CD4-positive, alpha-beta T cell (primary cell): ENCODE data around the gene KLHL33. TPM values are rescaled to one million over a fixed set of nuclear protein-coding genes. Genes with fewer than 3 reads are reported as not detected.

Source experiments
- ATAC-seq: fragments of 200-7000 bp; cut with Tn5 transposase; one replicate; pipeline ENCODE4 v1.10.0; 2022; ENCODE audit warnings: mild to moderate bottlenecking; ENCODE audit not compliant: poor library complexity
- CTCF ChIA-PET: fragments of 350-600 bp; sonication (Branson Sonifier 250); formaldehyde crosslinking; loops from one replicate; lab custom pipeline; 2021; ENCODE audit warnings: antibody characterized with exemption, inconsistent platforms; lab: Charles Lee
- POLR2A ChIA-PET: fragments of 350-600 bp; sonication (Branson Sonifier 250); formaldehyde crosslinking; loops from one replicate; lab custom pipeline; 2021; ENCODE audit warnings: antibody characterized with exemption, inconsistent platforms; lab: Charles Lee
- DNase-seq, 14 experiments: peaks; one replicate each; pipeline ENCODE4 v3.0.0-alpha.2; 2013 to 2020; ENCODE audit warnings: mixed read lengths in 2 of 14
- H3K27ac ChIP-seq, 2 donors: one replicate each; pipeline versions ENCODE4 v1.5.1 to v1.7.0; 2013; ENCODE audit warnings: low read length in 2 of 2, low read depth in 1 of 2, mild to moderate bottlenecking in 1 of 2
- H3K27me3 ChIP-seq, 2 experiments: 1 replicate in 1 of 2; 2 replicates in 1 of 2; pipeline versions ENCODE4 v1.6.1 to v1.7.0; 2013; ENCODE audit warnings: low read length in 2 of 2, control low read depth in 1 of 2, mild to moderate bottlenecking in 1 of 2, moderate library complexity in 1 of 2; ENCODE audit not compliant: insufficient read depth in 2 of 2, control insufficient read depth in 1 of 2
- H3K36me3 ChIP-seq: one replicate; pipeline ENCODE4 v1.6.1; 2013; ENCODE audit warnings: low read length, control low read depth; ENCODE audit not compliant: insufficient read depth
- H3K4me1 ChIP-seq: one replicate; pipeline ENCODE4 v1.6.1; 2013; ENCODE audit warnings: low read length, control low read depth; ENCODE audit not compliant: insufficient read depth
- H3K4me3 ChIP-seq: one replicate; pipeline ENCODE4 v1.5.1; 2013; ENCODE audit warnings: mild to moderate bottlenecking, low read length, moderate library complexity
- H3K9me3 ChIP-seq, 2 experiments: 1 replicate in 1 of 2; 2 replicates in 1 of 2; pipeline versions ENCODE4 v1.6.1 to v1.7.0; 2013; ENCODE audit warnings: low read length in 2 of 2, mild to moderate bottlenecking in 2 of 2, control low read depth in 1 of 2, moderate library complexity in 1 of 2; ENCODE audit not compliant: control insufficient read depth in 1 of 2, insufficient read depth in 1 of 2
- H3K27ac Mint-ChIP-seq: one replicate; pipeline ENCODE4 v1.8.0; 2020; ENCODE audit warnings: mixed read lengths
- H3K27me3 Mint-ChIP-seq: one replicate; pipeline ENCODE4 v1.8.0; 2021; ENCODE audit warnings: mixed read lengths
- H3K36me3 Mint-ChIP-seq: one replicate; pipeline ENCODE4 v1.8.0; 2021; ENCODE audit warnings: low read depth, mixed read lengths
- H3K4me1 Mint-ChIP-seq: one replicate; pipeline ENCODE4 v1.8.0; 2021; ENCODE audit warnings: low read depth, mixed read lengths
- H3K4me3 Mint-ChIP-seq: one replicate; pipeline ENCODE4 v1.8.0; 2020; ENCODE audit warnings: mild to moderate bottlenecking, mixed read lengths
- H3K9me3 Mint-ChIP-seq: one replicate; pipeline ENCODE4 v1.8.0; 2020; ENCODE audit warnings: mixed read lengths
- CTCF ChIP-seq: fragments of 200-600 bp; IDR thresholded peaks from one replicate; pipeline ENCODE4 v1.8.0; 2022; ENCODE audit warnings: antibody characterized with exemption, mild to moderate bottlenecking
- intact Hi-C, 2 experiments: fragments of 100-400 bp; cut with DNase I in 1 of 2; cut with micrococcal nuclease in 1 of 2; formaldehyde crosslinking; loops; one replicate each; pipeline versions ENCODE4 v1.15.1 to v1.9.0; 2023 to 2025; cut with DNase I, micrococcal nuclease
- total RNA-seq, 174 experiments: library from RNA in 2 of 174; stranded (reverse) in 2 of 174; gene quantifications; one replicate each; pipeline ENCODE4 v1.2.3 and lab custom pipeline; 2021 to 2026

The KLHL33 gene
- total RNA-seq, 2 experiments from 2014 or later: 0.19 to 0.31 TPM

- no peak for ATAC-seq
- no peak overlapping the region for H3K27ac Mint-ChIP-seq
- no peak for DNase-seq
- no peak overlapping the region for H3K4me3 Mint-ChIP-seq
- H3K4me3 ChIP-seq: no peak overlapping the region
- POLR2A ChIA-PET: no interaction called here
- H3K4me1 Mint-ChIP-seq: no peaks in the 10 kb centered on the region
- H3K27me3 Mint-ChIP-seq: no peaks in the 10 kb centered on the region
- H3K9me3 Mint-ChIP-seq: no peaks in the 10 kb centered on the region
- no peaks in the 10 kb centered on the region for H3K27me3 ChIP-seq
- CTCF ChIA-PET: no interaction called here
- H3K27ac ChIP-seq: no peak overlapping the region
- no peaks in the 10 kb centered on the region for H3K4me1 ChIP-seq
- no peak for TF ChIP-seq CTCF
- H3K36me3 Mint-ChIP-seq: peaks cover 96% of the 10 kb centered on the region
- no peaks in the 10 kb centered on the region for H3K9me3 ChIP-seq
- peaks cover 99% of the 10 kb centered on the region for H3K36me3 ChIP-seq
- intact Hi-C loops: no loop called here
Measured at GRCh38 chr14:20380681-20381080, 55.3 kb downstream of the KLHL33 start.

GRCh38 chr14:20379743-20380142 is 56.2 kb downstream of the KLHL33 start:
- H3K4me1 Mint-ChIP-seq: no peaks in the 10 kb centered on the region
- ChIA-PET CTCF (interaction anchor here (0.6 kb wide), 1 partner anchor 54 kb away, joined by 3 read pairs; no protein-coding TSS in a partner anchor), POLR2A (no interaction called here)
- Histone ChIP-seq H3K4me3 (no peak overlapping the region), H3K9me3 (no peaks in the 10 kb centered on the region), H3K36me3 (peaks cover 95% of the 10 kb centered on the region), H3K27me3 (no peaks in the 10 kb centered on the region), H3K4me1 (no peaks in the 10 kb centered on the region), H3K27ac (no peak overlapping the region)
- intact Hi-C loops: no loop called here
- no peaks in the 10 kb centered on the region for H3K27me3 Mint-ChIP-seq
- H3K4me3 Mint-ChIP-seq: no peak overlapping the region
- H3K27ac Mint-ChIP-seq: no peak overlapping the region
- no peak for TF ChIP-seq CTCF
- peaks cover 94% of the 10 kb centered on the region for H3K36me3 Mint-ChIP-seq
- no peaks in the 10 kb centered on the region for H3K9me3 Mint-ChIP-seq
- ATAC-seq: no peak
- DNase-seq: no peak

- TF ChIP-seq CTCF: no peak
- no peak overlapping the region for H3K27ac ChIP-seq
- CTCF ChIA-PET: no interaction called here
- intact Hi-C loops: no loop called here
- peaks cover 95% of the 10 kb centered on the region for H3K36me3 ChIP-seq
- H3K4me1 ChIP-seq: no peaks in the 10 kb centered on the region
- no peak overlapping the region for H3K4me3 Mint-ChIP-seq
- H3K27me3 Mint-ChIP-seq: no peaks in the 10 kb centered on the region
- H3K9me3 ChIP-seq: no peaks in the 10 kb centered on the region
- H3K9me3 Mint-ChIP-seq: no peaks in the 10 kb centered on the region
- DNase-seq (no peak), ATAC-seq (no peak)
- H3K27me3 ChIP-seq: no peaks in the 10 kb centered on the region
- POLR2A ChIA-PET: no interaction called here
- no peak overlapping the region for H3K4me3 ChIP-seq
- H3K36me3 Mint-ChIP-seq: peaks cover 94% of the 10 kb centered on the region
- no peak overlapping the region for H3K27ac Mint-ChIP-seq
- no peaks in the 10 kb centered on the region for H3K4me1 Mint-ChIP-seq
Measured at GRCh38 chr14:20377171-20377570, 58.8 kb downstream of the KLHL33 start.
